ENCODE results near the gene C8G. TPM values are rescaled to one million over a fixed set of nuclear protein-coding genes. Genes with fewer than 3 reads are reported as not detected.

C8G gene
- total and polyA plus RNA-seq, 2 donors, result 1.0 to 1.2 TPM

DNA sequence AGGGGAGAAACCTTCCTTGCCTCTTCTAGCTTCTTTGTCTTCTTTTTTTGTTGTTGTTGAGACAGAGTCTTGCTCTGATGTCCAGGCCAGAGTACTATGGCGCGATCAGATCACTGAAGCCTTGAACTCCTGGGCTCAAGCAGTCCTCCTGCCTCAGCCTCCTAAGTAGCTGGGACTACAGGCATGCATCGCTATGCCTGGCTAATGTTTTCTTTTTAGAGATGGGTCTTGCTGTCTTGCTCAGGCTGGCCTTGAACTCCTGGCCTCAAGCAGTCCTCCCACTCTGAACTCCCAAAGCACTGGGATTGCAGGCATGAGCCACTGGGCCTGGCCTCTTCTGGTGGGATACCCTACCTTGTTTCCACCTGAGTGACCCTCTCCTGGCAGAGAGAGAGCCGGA lies 43.8 kb downstream of the C8G start:
- Histone ChIP-seq H3K36me3 (ENCODE audit: insufficient read depth) (no peaks in the 10 kb centered on the region), H3K27ac (ENCODE audit: low read depth) (no peak overlapping the region), H3K4me3 (ENCODE audit: low read depth, low read length) (no peak overlapping the region), H3K4me1 (ENCODE audit: insufficient read depth) (no peaks in the 10 kb centered on the region)
- 93% methylated on average over 4 of the region's 4 CpGs for WGBS
- DNase-seq (ENCODE audit: extremely low spot score), result no peak

DNA sequence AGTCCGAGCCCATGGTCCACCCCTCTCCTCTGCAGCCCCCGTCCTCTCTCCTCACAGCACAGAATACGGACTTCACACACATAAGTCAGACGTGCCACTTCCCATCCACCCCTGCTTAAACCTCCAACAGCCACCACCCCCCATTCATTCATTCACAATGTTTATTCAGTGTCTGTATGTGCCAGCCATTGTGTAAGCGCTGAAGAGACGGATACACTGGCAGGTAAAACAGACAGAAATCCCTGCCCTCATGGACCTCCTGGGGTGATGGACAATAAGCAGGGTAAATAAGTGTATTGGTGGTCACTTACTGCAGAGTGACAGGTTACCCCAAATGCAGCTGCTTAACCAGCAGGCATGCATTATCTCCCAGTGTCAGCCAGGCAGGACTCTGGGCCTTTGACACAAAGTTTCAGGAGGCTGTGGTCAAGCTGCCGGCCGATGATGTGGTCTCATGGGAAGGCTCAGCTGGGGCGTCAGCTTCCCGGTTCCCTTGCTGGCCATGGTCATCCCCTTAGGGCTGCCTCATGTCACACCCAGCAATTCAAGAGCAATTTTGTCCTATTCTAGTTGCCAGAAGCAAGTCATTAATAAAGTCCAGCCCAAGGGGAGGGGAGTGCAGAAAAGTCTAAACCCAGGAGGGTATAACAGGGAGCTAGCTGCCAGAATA lies 45.3 kb downstream of the C8G start:
- Histone ChIP-seq H3K27ac (ENCODE audit: low read depth) (no peak overlapping the region), H3K4me1 (ENCODE audit: insufficient read depth) (no peaks in the 10 kb centered on the region), H3K36me3 (ENCODE audit: insufficient read depth) (no peaks in the 10 kb centered on the region), H3K4me3 (ENCODE audit: low read depth, low read length) (no peak overlapping the region)
- DNase-seq (ENCODE audit: extremely low spot score), result no peak
- whole genome bisulfite sequencing, result 80% methylated on average over 10 of the region's 10 CpGs

DNA sequence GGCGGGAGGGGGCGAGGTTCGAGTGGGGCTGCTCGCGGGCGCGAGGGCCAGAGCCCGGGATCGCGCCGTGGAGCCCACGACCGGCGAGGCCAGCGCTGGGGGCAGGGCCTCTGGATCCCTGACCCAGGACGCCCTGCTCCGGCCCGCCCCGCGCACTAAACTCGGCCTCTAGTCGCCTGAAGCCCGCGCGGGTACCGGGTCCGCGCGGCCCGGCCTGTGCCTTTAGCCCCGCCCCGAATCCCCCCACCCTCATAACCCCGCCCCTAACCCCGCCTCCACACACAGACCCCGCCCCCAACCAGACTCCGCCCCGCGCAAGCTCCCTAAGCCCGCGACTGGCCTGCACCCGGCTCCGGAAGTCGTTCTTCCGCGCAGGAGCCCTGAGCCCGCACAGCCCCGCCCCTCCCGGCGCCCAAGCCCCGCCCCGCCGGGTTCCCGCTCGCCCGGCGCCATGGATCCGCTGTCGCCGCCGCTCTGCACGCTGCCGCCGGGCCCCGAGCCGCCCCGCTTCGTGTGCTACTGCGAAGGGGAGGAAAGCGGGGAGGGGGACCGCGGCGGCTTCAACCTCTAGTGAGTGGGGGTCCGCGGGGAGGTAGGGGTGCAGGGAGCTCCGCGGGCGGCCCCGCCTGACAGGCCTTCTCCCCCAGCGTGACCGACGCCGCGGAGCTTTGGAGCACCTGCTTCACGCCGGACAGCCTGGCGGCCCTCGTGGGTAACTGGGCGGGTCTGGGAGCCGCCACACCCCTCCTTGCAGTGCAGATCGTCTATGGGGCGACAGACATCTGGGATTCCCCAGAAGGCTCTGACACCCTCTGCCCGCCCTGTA lies 47.2 kb downstream of the C8G start, which contains the start of gene PAXX:
Gene PAXX, plus strand, starts transcription at position 430 of the 826 bp plus-strand sequence. Its CDS starts 22 bp downstream, at position 452.
- no peaks in the 10 kb centered on the region for H3K4me1 ChIP-seq (ENCODE audit: insufficient read depth)
- under 1% methylated on average over 92 of the region's 92 CpGs for WGBS
- DNase-seq (ENCODE audit: extremely low spot score), result peak; percentile 68
- H3K27ac ChIP-seq (ENCODE audit: low read depth), result peak within 1 kb of the TSS; percentile 65
- peak within 1 kb of the TSS; percentile 75 for H3K4me3 ChIP-seq (ENCODE audit: low read depth, low read length)
- H3K36me3 ChIP-seq (ENCODE audit: insufficient read depth), result no peaks in the 10 kb centered on the region

DNA sequence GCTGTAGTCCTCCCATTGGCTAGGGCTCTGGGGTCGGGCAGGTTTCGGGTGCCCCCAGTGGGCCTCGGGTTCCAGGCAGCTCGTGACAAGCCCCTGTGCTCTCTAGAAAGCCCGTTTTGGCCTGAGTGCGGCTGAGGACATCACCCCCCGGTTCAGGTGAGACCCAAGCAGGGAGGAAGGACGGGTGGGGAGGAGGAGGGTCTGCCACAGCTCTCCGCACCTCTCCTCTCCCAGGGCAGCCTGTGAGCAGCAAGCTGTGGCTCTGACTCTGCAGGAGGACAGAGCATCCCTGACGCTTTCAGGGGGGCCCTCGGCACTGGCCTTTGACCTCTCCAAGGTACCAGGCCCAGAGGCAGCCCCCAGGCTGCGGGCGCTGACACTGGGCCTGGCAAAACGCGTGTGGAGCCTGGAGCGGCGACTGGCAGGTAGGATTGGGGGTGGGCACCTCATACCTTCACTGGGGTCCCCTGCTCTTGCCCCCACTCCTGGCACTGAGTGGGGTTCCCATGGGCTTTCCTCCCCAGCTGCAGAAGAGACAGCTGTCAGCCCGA lies 47.9 kb downstream of the C8G start:
- Histone ChIP-seq H3K4me3 (ENCODE audit: low read depth, low read length) (peak overlapping the region; percentile 75), H3K4me1 (ENCODE audit: insufficient read depth) (no peaks in the 10 kb centered on the region), H3K27ac (ENCODE audit: low read depth) (no peak overlapping the region), H3K36me3 (ENCODE audit: insufficient read depth) (no peaks in the 10 kb centered on the region)
- WGBS, result 43% methylated on average over 18 of the region's 18 CpGs
- DNase-seq (ENCODE audit: extremely low spot score), result no peak

DNA sequence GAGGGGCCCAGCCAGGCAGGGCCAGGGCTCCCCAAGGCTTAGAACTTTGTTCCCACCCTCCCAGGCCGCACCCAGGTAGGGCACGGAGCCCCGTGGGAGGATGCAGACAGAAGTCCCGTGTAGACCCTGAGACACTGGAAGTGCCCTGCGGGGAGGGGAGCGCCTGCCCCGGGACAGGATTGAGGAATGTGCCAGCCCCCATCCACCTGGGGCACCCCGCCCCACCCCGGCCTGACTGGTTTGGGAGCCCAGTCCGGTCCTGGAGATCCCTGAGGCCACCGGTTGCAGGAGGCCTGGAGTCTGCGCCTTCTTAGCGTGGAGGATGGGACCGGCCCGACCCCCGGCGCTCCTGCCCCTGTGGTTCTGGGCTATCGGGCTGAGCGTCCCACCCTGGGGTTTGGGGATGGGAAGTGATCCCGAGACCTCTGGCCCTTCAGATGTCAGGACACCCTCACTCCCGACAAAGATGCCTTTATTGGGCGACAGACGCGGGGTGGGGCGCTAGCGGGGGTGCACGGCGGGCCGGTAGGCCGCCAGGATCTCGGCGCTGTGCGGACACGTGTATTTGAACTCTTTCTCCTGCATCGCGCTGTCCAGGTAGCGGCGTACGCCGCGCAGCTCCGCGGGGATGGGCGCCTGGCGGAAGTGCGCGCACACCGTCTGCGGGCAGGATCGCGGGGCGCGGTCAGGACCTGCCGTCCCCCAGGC lies 49.3 kb downstream of the C8G start:
- no peak overlapping the region for H3K4me3 ChIP-seq (ENCODE audit: low read depth, low read length)
- no peak overlapping the region for H3K27ac ChIP-seq (ENCODE audit: low read depth)
- no peaks in the 10 kb centered on the region for H3K4me1 ChIP-seq (ENCODE audit: insufficient read depth)
- 67% methylated on average over 54 of the region's 54 CpGs for WGBS
- no peaks in the 10 kb centered on the region for H3K36me3 ChIP-seq (ENCODE audit: insufficient read depth)
- no peak for DNase-seq (ENCODE audit: extremely low spot score)

DNA sequence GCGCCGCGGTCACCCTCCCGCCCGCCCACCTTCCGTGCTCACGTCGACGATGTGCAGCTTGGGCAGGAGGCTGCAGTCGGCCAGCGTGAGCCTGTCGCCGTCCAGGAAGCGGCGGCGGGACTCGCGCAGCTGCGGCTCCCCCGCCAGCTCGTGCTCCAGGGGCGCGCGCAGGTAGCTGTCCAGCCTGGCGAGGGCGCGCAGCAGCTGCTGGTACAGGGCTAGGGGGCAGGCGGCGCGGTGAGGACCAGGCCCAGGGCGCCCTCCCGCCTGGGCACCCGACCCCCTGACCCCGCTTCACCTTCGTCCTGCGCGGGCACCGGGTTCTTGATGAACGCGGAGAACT lies 49.8 kb downstream of the C8G start:
- 35% methylated on average over 40 of the region's 40 CpGs for WGBS
- no peak overlapping the region for H3K4me3 ChIP-seq (ENCODE audit: low read depth, low read length)
- no peaks in the 10 kb centered on the region for H3K4me1 ChIP-seq (ENCODE audit: insufficient read depth)
- no peak overlapping the region for H3K27ac ChIP-seq (ENCODE audit: low read depth)
- H3K36me3 ChIP-seq (ENCODE audit: insufficient read depth), result no peaks in the 10 kb centered on the region
- no peak for DNase-seq (ENCODE audit: extremely low spot score)

DNA sequence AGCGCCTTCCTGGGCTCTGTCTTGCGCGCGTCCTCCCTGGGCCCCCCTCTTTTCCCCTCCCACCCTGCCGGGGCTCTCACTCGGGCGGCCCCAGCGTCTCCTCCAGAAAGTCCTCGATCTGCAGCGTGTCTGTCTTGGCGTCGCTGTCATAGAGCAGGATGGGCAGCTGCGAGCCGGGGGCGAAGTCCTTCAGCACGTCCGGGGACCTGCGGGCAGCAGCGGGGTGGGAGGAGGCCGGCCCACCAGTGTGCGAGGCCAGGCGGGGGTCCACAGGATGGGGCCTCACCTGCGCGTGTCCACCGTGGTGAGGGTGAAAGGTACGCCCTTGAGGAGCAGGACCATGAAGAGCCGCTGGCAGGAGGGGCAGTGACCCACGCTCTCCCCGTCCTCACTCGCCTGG lies 50.3 kb downstream of the C8G start:
- 21% methylated on average over 30 of the region's 30 CpGs for WGBS
- no peaks in the 10 kb centered on the region for H3K4me1 ChIP-seq (ENCODE audit: insufficient read depth)

DNA sequence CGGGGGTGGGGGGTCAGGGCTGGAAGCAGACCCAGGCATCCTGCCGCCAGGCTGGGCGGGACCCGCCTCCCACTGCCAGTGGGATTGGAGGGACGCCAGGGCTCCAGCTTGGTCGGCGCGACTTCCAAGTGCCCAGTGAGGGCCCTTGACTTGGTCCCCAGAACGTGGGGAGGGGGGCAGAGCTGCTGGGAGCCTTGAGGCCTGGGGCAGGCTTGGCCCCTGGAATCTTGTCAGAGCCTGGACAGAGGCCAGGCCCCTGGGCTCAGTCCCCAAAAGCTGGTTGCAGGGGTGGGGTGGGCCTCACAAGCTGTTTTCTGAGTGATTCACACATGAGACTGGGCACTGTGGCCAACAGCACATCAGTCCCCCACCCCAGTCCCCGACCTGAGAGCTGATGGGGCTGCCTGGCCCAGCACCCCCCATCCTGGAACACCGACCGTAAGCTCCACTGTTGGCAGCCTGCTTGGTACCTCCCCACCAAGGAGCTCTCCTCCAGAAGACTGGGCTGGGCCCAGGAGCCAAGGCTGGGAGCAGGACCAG lies 50.8 kb downstream of the C8G start:
- Histone ChIP-seq H3K36me3 (ENCODE audit: insufficient read depth) (no peaks in the 10 kb centered on the region), H3K27ac (ENCODE audit: low read depth) (no peak overlapping the region), H3K4me3 (ENCODE audit: low read depth, low read length) (no peak overlapping the region), H3K4me1 (ENCODE audit: insufficient read depth) (no peaks in the 10 kb centered on the region)
- DNase-seq (ENCODE audit: extremely low spot score), result no peak
- 15% methylated on average over 12 of the region's 12 CpGs for WGBS

More for the DNA sequence above, 50.3 kb downstream of the C8G start:
- DNase-seq (ENCODE audit: extremely low spot score), result no peak
- Histone ChIP-seq H3K36me3 (ENCODE audit: insufficient read depth) (no peaks in the 10 kb centered on the region), H3K4me3 (ENCODE audit: low read depth, low read length) (no peak overlapping the region), H3K27ac (ENCODE audit: low read depth) (no peak overlapping the region)

Other genes with a start within 250 kb of the C8G start
Only the 30 nearest of the 32 such genes appear.
- gene DIPK1B, start 232.7 kb upstream of the C8G start, total RNA-seq, result 10.8 TPM
- gene DIPK1B, start 232.7 kb upstream of the C8G start, polyA plus RNA-seq, result 18.9 TPM
- not detected for gene LCN10, start 202.3 kb upstream of the C8G start, total RNA-seq
- 11.3 TPM for gene LCN10, start 202.3 kb upstream of the C8G start, polyA plus RNA-seq
- gene LCN6, start 196.7 kb upstream of the C8G start, total RNA-seq, result not detected
- gene LCN6, start 196.7 kb upstream of the C8G start, polyA plus RNA-seq, result 26.6 TPM
- not detected for gene LCN8, start 187.0 kb upstream of the C8G start, total RNA-seq
- gene LCN8, start 187.0 kb upstream of the C8G start, polyA plus RNA-seq, result not detected
- gene LCN15, start 180.7 kb upstream of the C8G start, total RNA-seq, result not detected
- not detected for gene LCN15, start 180.7 kb upstream of the C8G start, polyA plus RNA-seq
- 29.4 TPM for gene TMEM141, start 153.9 kb upstream of the C8G start, total RNA-seq
- gene TMEM141, start 153.9 kb upstream of the C8G start, polyA plus RNA-seq, result 83.2 TPM
- gene CCDC183, start 148.9 kb upstream of the C8G start, total RNA-seq, result 1.5 TPM
- 0.85 TPM for gene CCDC183, start 148.9 kb upstream of the C8G start, polyA plus RNA-seq
- gene RABL6, start 137.3 kb upstream of the C8G start, total RNA-seq, result 29.1 TPM
- gene RABL6, start 137.3 kb upstream of the C8G start, polyA plus RNA-seq, result 60.0 TPM
- gene AJM1, start 102.8 kb upstream of the C8G start, total RNA-seq, result 0.69 TPM
- 6.9 TPM for gene AJM1, start 102.8 kb upstream of the C8G start, polyA plus RNA-seq
- gene PHPT1, start 95.8 kb upstream of the C8G start, total RNA-seq, result 43.9 TPM
- gene PHPT1, start 95.8 kb upstream of the C8G start, polyA plus RNA-seq, result 105 TPM
- gene MAMDC4, start 92.9 kb upstream of the C8G start, total RNA-seq, result 3.0 TPM
- gene MAMDC4, start 92.9 kb upstream of the C8G start, polyA plus RNA-seq, result 3.8 TPM
- 128 TPM for gene EDF1, start 78.9 kb upstream of the C8G start, total RNA-seq
- gene EDF1, start 78.9 kb upstream of the C8G start, polyA plus RNA-seq, result 337 TPM
- gene TRAF2, start 58.7 kb upstream of the C8G start, total RNA-seq, result 7.9 TPM
- gene TRAF2, start 58.7 kb upstream of the C8G start, polyA plus RNA-seq, result 13.1 TPM
- gene FBXW5, start 505 bp upstream of the C8G start, total RNA-seq, result 47.5 TPM
- 151 TPM for gene FBXW5, start 505 bp upstream of the C8G start, polyA plus RNA-seq
- not detected for gene LCN12, start 7.0 kb downstream of the C8G start, total RNA-seq
- 0.41 TPM for gene LCN12, start 7.0 kb downstream of the C8G start, polyA plus RNA-seq
- gene PTGDS, start 32.3 kb downstream of the C8G start, total RNA-seq, result 3.3 TPM
- 71.8 TPM for gene PTGDS, start 32.3 kb downstream of the C8G start, polyA plus RNA-seq
- 0.11 TPM for gene LCNL1, start 37.8 kb downstream of the C8G start, total RNA-seq
- 0.30 TPM for gene LCNL1, start 37.8 kb downstream of the C8G start, polyA plus RNA-seq
- 9.3 TPM for gene PAXX, start 47.2 kb downstream of the C8G start, total RNA-seq
- 55.4 TPM for gene PAXX, start 47.2 kb downstream of the C8G start, polyA plus RNA-seq
- gene CLIC3, start 51.3 kb downstream of the C8G start, total RNA-seq, result 3.6 TPM
- 11.0 TPM for gene CLIC3, start 51.3 kb downstream of the C8G start, polyA plus RNA-seq
- 11.1 TPM for gene ABCA2, start 83.0 kb downstream of the C8G start, total RNA-seq
- 30.8 TPM for gene ABCA2, start 83.0 kb downstream of the C8G start, polyA plus RNA-seq
- not detected for gene FUT7, start 86.8 kb downstream of the C8G start, total RNA-seq
- gene FUT7, start 86.8 kb downstream of the C8G start, polyA plus RNA-seq, result 0.18 TPM
- gene NPDC1, start 100.9 kb downstream of the C8G start, total RNA-seq, result 17.9 TPM
- gene NPDC1, start 100.9 kb downstream of the C8G start, polyA plus RNA-seq, result 120 TPM
- 6.4 TPM for gene ENTPD2, start 108.8 kb downstream of the C8G start, total RNA-seq
- 2.8 TPM for gene ENTPD2, start 108.8 kb downstream of the C8G start, polyA plus RNA-seq
- gene SAPCD2, start 125.3 kb downstream of the C8G start, total RNA-seq, result 3.2 TPM
- gene SAPCD2, start 125.3 kb downstream of the C8G start, polyA plus RNA-seq, result 0.63 TPM
- 4.0 TPM for gene UAP1L1, start 132.3 kb downstream of the C8G start, total RNA-seq
- 11.5 TPM for gene UAP1L1, start 132.3 kb downstream of the C8G start, polyA plus RNA-seq
- 29.1 TPM for gene MAN1B1, start 141.7 kb downstream of the C8G start, total RNA-seq
- gene MAN1B1, start 141.7 kb downstream of the C8G start, polyA plus RNA-seq, result 38.5 TPM
- 18.5 TPM for gene DPP7, start 169.5 kb downstream of the C8G start, total RNA-seq
- gene DPP7, start 169.5 kb downstream of the C8G start, polyA plus RNA-seq, result 162 TPM
- 0.26 TPM for gene GRIN1, start 193.9 kb downstream of the C8G start, total RNA-seq
- 0.18 TPM for gene GRIN1, start 193.9 kb downstream of the C8G start, polyA plus RNA-seq
- not detected for gene LRRC26, start 224.8 kb downstream of the C8G start, total RNA-seq
- gene LRRC26, start 224.8 kb downstream of the C8G start, polyA plus RNA-seq, result not detected
- not detected for gene TMEM210, start 226.8 kb downstream of the C8G start, total RNA-seq
- gene TMEM210, start 226.8 kb downstream of the C8G start, polyA plus RNA-seq, result not detected